GM19025 (cell line): ENCODE results near the gene AR.

Experiments used
- ATAC-seq: cut with Tn5 transposase; IDR thresholded peaks from one replicate; pipeline ENCODE4 v1.9.1; 2021; ENCODE audit warnings: mild to moderate bottlenecking, low read depth, moderate library complexity; ENCODE audit not compliant: unreplicated experiment

AR gene

DNA sequence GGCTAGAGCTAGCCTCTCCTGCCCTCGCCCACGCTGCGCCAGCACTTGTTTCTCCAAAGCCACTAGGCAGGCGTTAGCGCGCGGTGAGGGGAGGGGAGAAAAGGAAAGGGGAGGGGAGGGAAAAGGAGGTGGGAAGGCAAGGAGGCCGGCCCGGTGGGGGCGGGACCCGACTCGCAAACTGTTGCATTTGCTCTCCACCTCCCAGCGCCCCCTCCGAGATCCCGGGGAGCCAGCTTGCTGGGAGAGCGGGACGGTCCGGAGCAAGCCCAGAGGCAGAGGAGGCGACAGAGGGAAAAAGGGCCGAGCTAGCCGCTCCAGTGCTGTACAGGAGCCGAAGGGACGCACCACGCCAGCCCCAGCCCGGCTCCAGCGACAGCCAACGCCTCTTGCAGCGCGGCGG lies at the start of gene AR:
Gene AR, plus strand, starts transcription at position 204 of the 400 bp plus-strand sequence. CDS start 1,126 bp downstream, outside the sequence.
- ATAC-seq = no peak

DNA sequence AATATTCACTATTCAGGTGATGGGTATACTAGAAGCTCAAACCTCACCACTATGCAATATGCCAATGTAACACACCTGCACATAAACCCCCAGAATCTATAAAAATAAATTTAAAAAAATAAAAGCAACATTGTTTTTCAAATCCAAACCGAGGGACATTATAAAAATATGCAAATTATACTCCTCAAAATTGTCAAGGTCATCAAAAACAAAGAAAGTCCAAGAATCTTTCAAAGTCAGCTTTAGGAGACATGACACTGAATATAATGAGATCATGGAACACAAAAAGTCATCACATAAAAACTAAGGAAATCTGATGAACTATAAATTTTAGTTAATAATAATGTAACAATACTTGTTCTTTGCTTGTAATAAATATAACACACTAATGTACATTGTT lies 43.2 kb upstream of the AR start:
- ATAC-seq = no peak

- ATAC-seq = no peak
These were observed 40.8 kb upstream of the AR start for GRCh38 chrX:67503004-67503403.

GRCh38 chrX:67503453-67503852 lies 40.4 kb upstream of the AR start:
- ATAC-seq = no peak

GRCh38 chrX:67520671-67521070 lies 23.1 kb upstream of the AR start:
- no peak for ATAC-seq

DNA sequence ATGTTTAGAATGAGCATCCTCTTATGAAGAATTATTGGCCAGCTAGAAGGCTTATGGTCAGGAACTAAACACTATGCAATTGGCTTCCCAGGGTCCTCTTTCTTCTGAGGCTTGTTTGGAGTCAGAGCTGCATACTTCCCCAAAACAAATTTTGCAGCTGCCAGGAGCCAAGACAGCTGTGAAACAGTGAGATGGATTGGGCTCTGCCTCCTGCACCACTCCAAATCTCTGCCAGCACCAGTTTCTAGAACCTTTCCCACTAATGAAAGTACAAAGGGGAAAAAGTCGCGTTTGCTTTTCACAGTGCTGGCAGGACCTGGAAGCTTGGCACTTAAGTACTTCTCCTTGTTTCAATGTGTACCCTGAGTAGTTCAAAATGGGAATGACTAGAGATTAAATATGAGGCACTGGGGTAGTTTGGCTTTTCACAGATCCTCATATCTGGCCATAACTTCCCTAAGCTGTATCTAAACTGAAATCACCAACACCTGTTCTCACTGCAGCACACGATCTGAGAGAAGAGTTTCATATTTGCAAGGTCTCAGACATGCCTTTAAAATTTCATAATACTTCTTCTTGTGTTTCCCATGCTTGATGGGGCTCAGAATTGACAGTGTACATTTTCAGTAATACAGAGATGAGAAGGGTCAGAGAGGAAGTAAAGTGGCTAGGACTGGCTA lies 20.7 kb upstream of the AR start:
- ATAC-seq = no peak

DNA sequence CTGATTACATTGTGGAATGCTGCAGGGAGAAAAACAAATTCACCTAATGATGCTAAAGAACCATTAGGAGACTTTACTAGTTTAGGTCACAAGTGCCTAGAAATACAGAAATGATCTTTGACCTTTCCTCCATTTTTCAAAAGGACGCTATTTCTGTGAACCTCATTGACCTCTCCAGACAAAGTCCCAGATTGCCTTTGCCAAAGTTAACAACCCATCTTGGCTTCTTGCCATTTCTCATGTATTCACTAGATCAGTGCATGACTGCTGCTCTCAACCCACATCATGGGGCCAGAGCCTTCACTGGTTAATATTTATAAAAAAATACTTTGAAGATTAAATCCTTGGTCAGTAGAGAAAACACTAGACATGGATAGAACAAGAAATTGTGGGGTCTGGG lies 19.9 kb upstream of the AR start:
- no peak for ATAC-seq

DNA sequence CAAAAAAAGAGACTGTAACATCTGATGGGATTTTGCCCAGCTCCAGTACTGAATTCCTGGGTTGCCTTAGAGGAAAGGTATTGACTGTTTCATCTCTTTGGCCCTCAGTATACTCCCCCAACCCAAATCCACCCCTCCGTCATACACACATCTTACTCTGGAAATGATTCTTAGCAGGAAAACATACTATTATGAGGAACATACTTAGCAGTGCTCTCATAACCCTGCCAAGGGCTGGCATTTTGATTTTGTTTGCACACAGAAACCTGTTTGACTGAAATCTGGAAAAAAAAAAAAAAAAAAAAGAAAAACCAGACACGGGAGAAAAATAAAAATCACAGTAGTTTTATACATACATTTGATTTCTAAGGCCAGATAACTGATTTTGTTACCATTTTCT lies 19.4 kb upstream of the AR start:
- ATAC-seq = no peak

DNA sequence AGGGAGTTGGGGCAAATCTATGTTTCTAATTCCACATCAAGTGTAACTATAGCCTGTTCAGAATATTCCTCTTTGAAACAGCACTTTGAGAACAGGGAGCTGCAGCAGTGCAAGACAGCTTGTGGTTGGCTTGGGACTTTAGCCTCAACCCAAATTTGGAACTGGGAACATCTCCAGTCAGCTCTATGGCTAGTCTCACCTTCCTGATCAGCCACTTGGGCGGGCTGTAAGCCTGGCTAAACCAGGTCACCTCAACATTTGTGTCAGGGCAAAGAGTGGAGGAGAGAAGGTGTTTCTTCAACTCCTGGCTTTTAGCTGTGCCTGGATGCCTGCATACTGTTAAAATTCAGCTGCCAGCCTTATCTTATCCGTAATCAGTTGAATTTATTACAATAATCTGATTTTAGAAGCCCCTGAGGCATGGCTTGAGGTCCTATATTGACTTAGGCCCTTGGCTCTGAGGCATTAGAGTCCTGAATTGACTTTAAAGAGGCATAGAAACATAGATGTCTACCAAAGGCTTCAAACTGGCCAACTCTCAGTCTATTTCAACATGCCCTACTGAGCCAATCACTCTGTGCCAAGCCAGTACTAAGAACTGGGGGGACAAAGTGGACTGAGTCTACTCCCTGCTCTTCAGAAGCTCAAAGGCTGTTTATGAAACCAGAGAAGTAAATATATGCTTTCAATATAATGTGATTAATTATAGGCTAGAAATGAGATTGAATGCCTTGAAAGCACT lies 18.7 kb upstream of the AR start:
- ATAC-seq = no peak

DNA sequence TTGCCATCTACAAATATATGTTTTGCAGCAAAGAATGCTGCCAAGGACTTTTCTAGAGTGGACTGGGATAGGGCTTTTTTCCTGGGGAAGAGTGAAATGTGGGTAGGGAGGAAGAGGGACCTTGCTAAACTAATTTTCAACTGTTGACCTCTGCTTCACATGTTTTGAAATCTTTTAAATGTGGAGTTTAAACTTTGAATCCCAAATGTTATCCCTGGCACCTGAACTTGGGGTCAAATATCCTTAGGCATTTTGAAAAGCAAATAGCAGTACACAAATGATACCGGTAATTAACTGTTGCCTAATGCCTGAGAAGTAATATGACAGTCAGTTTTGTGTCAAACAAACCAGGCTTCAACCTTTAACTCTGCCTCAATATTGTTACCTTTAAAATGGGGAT lies 7.3 kb upstream of the AR start:
- ATAC-seq = no peak

DNA sequence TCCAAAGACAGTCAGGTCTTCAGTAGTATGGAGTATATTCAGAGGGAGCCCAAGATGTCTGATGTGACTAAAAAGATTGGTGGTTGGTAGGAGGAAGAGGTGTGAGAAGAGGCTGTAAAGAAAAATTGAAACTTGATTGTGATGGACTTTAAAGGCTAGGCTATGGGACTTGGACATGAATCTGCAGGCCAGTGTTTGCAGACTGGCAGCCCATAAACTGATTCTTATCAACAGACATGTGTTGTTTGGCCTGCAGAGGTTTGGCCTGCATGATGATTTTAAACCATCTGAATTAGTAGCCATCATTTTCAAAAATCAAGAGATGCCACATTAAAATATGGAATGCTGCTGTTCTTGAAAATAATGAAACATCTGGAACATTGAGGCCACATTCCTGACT lies 5.4 kb upstream of the AR start:
- ATAC-seq = no peak

- no peak for ATAC-seq
These were observed 637 bp downstream of the AR start for GRCh38 chrX:67544281-67545035.

GRCh38 chrX:67545036-67545821 lies 1.4 kb downstream of the AR start:
- no peak for ATAC-seq

DNA sequence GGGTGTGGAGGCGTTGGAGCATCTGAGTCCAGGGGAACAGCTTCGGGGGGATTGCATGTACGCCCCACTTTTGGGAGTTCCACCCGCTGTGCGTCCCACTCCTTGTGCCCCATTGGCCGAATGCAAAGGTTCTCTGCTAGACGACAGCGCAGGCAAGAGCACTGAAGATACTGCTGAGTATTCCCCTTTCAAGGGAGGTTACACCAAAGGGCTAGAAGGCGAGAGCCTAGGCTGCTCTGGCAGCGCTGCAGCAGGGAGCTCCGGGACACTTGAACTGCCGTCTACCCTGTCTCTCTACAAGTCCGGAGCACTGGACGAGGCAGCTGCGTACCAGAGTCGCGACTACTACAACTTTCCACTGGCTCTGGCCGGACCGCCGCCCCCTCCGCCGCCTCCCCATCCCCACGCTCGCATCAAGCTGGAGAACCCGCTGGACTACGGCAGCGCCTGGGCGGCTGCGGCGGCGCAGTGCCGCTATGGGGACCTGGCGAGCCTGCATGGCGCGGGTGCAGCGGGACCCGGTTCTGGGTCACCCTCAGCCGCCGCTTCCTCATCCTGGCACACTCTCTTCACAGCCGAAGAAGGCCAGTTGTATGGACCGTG lies 2.2 kb downstream of the AR start:
- ATAC-seq = no peak

DNA sequence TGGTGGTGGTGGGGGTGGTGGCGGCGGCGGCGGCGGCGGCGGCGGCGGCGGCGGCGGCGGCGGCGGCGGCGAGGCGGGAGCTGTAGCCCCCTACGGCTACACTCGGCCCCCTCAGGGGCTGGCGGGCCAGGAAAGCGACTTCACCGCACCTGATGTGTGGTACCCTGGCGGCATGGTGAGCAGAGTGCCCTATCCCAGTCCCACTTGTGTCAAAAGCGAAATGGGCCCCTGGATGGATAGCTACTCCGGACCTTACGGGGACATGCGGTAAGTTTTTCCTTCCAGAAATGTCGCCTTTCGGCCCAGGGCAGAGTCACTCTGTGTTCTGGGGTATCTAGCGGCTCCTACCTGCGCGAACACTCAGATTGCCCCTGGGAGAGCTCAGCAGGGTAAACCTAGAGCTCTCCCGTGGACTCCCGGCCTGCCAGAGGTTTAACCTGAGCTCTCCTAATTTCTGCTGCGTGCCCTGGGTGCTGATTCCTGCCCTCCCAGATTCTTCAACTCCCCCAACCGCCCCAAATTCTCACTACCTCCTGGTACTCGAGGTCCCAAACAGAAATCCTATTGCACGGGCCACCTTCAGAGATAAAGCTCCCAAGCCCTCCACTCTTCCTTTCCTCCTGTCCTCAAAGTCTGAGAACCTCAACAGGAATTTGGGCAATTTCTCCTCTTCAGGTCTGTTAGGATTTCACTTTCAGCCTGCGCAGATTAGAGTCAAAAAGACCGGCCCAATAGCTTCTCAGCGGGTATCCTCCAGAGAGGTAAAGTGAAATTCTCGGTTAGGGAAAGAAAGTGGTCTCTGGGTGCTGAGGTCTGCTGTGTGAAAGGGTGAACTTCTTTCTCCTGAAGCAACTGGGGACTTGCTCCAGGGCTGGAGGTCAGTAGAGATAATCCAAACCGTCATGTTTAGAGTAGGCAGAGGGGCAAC lies 2.9 kb downstream of the AR start:
- no peak for ATAC-seq

GRCh38 chrX:67555578-67556203 lies 11.9 kb downstream of the AR start:
- ATAC-seq = no peak

- ATAC-seq = no peak
These were observed 14.4 kb downstream of the AR start for GRCh38 chrX:67558267-67558666.

- ATAC-seq = no peak
These were observed 19.9 kb downstream of the AR start for GRCh38 chrX:67563469-67564448.
